ENCODE data around the gene LRRK1. TPM values are rescaled to one million over a fixed set of nuclear protein-coding genes. Genes with fewer than 3 reads are reported as not detected.

Gene LRRK1
- total RNA-seq, 1 donor from 2014 or later = 0.86 TPM

GRCh38 chr15:101062471-101063171, 143.5 kb downstream of the LRRK1 start:
- H3K4me1 Mint-ChIP-seq (ENCODE audit: low read depth) = no peaks in the 10 kb centered on the region
- H3K9me3 Mint-ChIP-seq (ENCODE audit: low read depth) = peaks cover 3% of the 10 kb centered on the region
- no peak overlapping the region for H3K4me3 Mint-ChIP-seq (ENCODE audit: low read depth)
- H3K27ac Mint-ChIP-seq = no peak overlapping the region
- H3K27me3 Mint-ChIP-seq = no peaks in the 10 kb centered on the region
- TF ChIP-seq, protein P1, sequence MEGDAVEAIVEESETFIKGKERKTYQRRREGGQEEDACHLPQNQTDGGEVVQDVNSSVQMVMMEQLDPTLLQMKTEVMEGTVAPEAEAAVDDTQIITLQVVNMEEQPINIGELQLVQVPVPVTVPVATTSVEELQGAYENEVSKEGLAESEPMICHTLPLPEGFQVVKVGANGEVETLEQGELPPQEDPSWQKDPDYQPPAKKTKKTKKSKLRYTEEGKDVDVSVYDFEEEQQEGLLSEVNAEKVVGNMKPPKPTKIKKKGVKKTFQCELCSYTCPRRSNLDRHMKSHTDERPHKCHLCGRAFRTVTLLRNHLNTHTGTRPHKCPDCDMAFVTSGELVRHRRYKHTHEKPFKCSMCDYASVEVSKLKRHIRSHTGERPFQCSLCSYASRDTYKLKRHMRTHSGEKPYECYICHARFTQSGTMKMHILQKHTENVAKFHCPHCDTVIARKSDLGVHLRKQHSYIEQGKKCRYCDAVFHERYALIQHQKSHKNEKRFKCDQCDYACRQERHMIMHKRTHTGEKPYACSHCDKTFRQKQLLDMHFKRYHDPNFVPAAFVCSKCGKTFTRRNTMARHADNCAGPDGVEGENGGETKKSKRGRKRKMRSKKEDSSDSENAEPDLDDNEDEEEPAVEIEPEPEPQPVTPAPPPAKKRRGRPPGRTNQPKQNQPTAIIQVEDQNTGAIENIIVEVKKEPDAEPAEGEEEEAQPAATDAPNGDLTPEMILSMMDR (IDR thresholded peaks at IDR 0.05; ENCODE audit: unreplicated experiment) = no peak
- peaks cover 3% of the 10 kb centered on the region for H3K36me3 Mint-ChIP-seq (ENCODE audit: insufficient read depth)
- DNase-seq (ENCODE audit: low spot score, unreplicated experiment) = no peak

DNA sequence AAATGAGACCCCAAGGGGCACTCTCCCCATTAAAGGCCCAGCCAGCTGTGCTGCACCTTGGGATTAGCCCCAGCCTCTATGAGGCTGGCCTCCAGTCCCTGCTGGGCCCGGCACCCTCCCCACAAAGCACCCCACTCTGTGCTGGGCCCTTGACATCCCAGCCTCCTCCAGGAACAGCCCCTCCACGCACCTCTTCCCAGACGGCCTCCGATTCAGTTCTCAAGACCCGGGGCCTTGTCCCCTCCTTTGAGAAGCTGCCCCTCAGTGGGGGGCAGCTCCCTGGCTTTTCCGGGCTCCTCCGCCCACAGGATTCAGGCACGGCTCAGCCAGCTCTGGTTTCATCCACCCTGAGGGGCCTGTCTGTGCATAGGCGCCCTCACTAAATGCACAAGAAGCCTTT, 144.1 kb downstream of the LRRK1 start:
- Mint-ChIP-seq H3K4me3 (ENCODE audit: low read depth) (no peak overlapping the region), H3K27ac (no peak overlapping the region), H3K27me3 (no peaks in the 10 kb centered on the region), H3K4me1 (ENCODE audit: low read depth) (no peaks in the 10 kb centered on the region), H3K36me3 (ENCODE audit: insufficient read depth) (peaks cover 3% of the 10 kb centered on the region), H3K9me3 (ENCODE audit: low read depth) (peaks cover 3% of the 10 kb centered on the region)
- no peak for DNase-seq (ENCODE audit: low spot score, unreplicated experiment)
- TF ChIP-seq, protein P1 (IDR thresholded peaks at IDR 0.05; ENCODE audit: unreplicated experiment) = no peak

DNA sequence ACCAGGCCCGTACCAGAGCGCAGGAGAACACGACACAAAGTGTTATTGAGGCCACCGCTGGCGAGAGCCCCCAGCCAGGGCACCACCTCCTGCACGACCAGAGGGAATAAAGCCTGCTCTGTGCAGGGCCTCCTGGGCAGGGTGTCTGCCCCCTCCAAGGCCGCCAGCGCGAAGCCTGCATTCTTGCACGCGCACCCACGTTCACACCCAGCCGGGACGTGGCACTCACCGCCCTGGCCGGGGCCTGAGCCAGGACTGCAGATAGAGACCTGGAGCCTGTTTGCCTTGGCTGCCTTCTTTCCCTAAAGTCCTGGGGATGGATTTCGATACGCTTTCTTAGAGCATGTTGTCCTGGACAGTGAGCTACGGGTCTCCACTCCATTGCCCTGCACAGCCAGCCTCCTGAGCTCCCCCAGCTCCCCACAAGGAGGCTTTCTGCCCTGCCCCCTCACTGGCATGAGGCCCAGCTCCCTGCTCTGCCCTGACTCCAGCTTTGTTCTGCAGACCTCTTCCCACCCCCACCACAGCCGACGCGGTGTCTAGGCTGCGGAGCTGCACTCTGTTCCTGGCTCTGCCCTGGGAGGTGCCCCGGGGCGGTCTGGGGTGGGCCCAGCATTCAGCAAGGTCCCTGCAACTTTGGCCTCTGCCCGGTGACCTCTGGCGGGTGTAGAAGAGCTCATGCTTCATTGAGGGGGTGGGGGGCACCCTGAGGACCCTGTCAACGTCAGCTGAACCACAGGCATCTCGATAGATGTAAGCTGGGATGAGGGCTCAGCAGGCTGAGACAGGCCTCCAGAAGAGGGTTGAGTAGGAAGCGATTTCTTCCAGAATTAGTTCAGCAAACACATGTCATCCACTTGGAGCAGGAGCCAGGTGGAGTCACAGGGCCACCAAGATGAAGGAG, 145.0 kb downstream of the LRRK1 start:
- H3K27me3 Mint-ChIP-seq = no peaks in the 10 kb centered on the region
- H3K9me3 Mint-ChIP-seq (ENCODE audit: low read depth) = peaks cover 3% of the 10 kb centered on the region
- no peak for DNase-seq (ENCODE audit: low spot score, unreplicated experiment)
- H3K36me3 Mint-ChIP-seq (ENCODE audit: insufficient read depth) = peaks cover 3% of the 10 kb centered on the region
- H3K4me1 Mint-ChIP-seq (ENCODE audit: low read depth) = peaks cover 4% of the 10 kb centered on the region
- H3K27ac Mint-ChIP-seq = no peak overlapping the region
- TF ChIP-seq, protein P1 (IDR thresholded peaks at IDR 0.05; ENCODE audit: unreplicated experiment) = no peak
- H3K4me3 Mint-ChIP-seq (ENCODE audit: low read depth) = no peak overlapping the region

DNA sequence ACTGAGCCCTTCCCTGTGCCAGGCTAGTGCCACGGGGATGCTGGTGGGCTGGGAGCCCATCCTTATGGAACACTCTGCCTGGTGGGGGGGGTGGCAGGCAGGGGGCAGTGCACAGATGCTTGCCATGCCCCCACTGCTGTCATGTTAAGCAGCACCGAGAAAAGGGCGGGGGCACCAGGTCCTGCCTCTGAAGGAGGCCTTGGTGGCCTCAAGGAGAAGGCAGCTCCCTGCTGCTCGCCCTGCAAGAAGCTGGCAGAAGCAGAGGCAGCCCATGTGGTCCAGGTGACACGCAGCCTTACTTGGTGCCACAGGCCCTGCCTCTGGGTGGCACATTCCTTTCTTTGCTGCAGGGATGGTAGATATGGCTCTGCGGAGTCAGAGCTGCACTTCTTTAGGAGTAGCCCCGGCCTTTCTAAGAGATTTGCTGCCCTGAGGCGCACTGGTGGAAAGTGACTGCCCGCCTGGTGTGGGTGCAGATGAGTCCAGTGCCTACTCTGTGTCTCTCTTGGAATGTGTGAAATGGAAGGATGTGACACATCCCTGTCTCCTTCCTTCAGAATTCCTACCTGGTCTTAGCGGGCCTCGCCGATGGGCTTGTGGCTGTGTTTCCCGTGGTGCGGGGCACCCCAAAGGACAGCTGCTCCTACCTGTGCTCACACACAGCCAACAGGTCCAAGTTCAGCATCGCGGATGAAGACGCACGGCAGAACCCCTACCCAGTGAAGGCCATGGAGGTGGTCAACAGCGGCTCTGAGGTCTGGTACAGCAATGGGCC, 145.8 kb downstream of the LRRK1 start:
- Mint-ChIP-seq H3K27ac (no peak overlapping the region), H3K4me1 (ENCODE audit: low read depth) (peaks cover 11% of the 10 kb centered on the region), H3K36me3 (ENCODE audit: insufficient read depth) (peaks cover under 1% of the 10 kb centered on the region), H3K9me3 (ENCODE audit: low read depth) (no peaks in the 10 kb centered on the region), H3K27me3 (no peaks in the 10 kb centered on the region), H3K4me3 (ENCODE audit: low read depth) (no peak overlapping the region)
- TF ChIP-seq, protein P1 (IDR thresholded peaks at IDR 0.05; ENCODE audit: unreplicated experiment) = no peak
- DNase-seq (ENCODE audit: low spot score, unreplicated experiment) = no peak

All from progenitor cell of endocrine pancreas (in vitro differentiated cells).